H1 (cell line): ENCODE results near the gene ORAI3.

ENCODE experiments used
- EP300 ChIP-seq, 2 experiments: IDR thresholded peaks; 1 replicate in 1 of 2; 2 replicates in 1 of 2; pipeline ENCODE4 v1.6.1; 2011 to 2012; ENCODE audit warnings: low read depth in 2 of 2, low read length in 2 of 2, mild to moderate bottlenecking in 2 of 2, borderline replicate concordance in 1 of 2, inconsistent platforms in 1 of 2, moderate library complexity in 1 of 2
- EZH2 ChIP-seq: fragments of 200-600 bp; sonication (generic); IDR thresholded peaks from 2 replicates; pipeline ENCODE4 v1.7.1; 2012; ENCODE audit warnings: low read depth, mild to moderate bottlenecking, moderate library complexity, low read length, inconsistent platforms; ENCODE audit not compliant: severe bottlenecking
- KDM1A ChIP-seq: fragments of 200-600, 300-600 bp; sonication (generic); IDR thresholded peaks from 2 replicates; pipeline ENCODE4 v1.7.1; 2016; ENCODE audit warnings: mild to moderate bottlenecking, low read length, borderline replicate concordance
- MAFK ChIP-seq: IDR thresholded peaks from 2 replicates; pipeline ENCODE4 v1.6.1; 2012; ENCODE audit warnings: low read depth, mild to moderate bottlenecking, improper control_type of control experiment, low read length
- POLR2A ChIP-seq, 2 experiments: IDR thresholded peaks; 1 replicate in 1 of 2; 2 replicates in 1 of 2; pipeline ENCODE4 v1.6.1; 2011; ENCODE audit warnings: low read depth in 2 of 2, low read length in 2 of 2, mild to moderate bottlenecking in 2 of 2; ENCODE audit errors: control extremely low read depth in 1 of 2
- SP1 ChIP-seq: IDR thresholded peaks from 2 replicates; pipeline ENCODE4 v1.6.1; 2011; ENCODE audit warnings: low read depth, low read length
- TF ChIP-seq, protein P1 (sequence below): IDR thresholded peaks from 2 replicates; pipeline ENCODE4 v1.6.1; 2012; ENCODE audit warnings: inconsistent platforms

GRCh38 chr16:30987581-30988190 is 38.8 kb downstream of the ORAI3 start:
- TF ChIP-seq POLR2A (IDR thresholded peaks at IDR 0.05; ENCODE audit: control extremely low read depth in 1 of 2, low read depth in 2 of 2, low read length in 2 of 2), result 0 out of 3 replicates have a peak, but pooled peaks of 1 of the 2 experiments have one; percentile 33
- no peak for TF ChIP-seq EZH2
- no peak for TF ChIP-seq EP300 (IDR thresholded peaks at IDR 0.05; ENCODE audit: borderline replicate concordance in 1 of 2, low read depth in 2 of 2, low read length in 2 of 2)
- TF ChIP-seq, protein P1, sequence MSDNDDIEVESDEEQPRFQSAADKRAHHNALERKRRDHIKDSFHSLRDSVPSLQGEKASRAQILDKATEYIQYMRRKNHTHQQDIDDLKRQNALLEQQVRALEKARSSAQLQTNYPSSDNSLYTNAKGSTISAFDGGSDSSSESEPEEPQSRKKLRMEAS, result no peak
- no peak for TF ChIP-seq KDM1A
- TF ChIP-seq SP1, result no peak
- no peak for TF ChIP-seq MAFK
